Naive thymus-derived CD4-positive, alpha-beta T cell (primary cell): ENCODE results near the gene PHF14. TPM values are rescaled to one million over a fixed set of nuclear protein-coding genes. Genes with fewer than 3 reads are reported as not detected.

ENCODE experiments used
- ATAC-seq: fragments of 150-1000 bp; cut with Tn5 transposase; 2 replicates; pipeline ENCODE4 v1.10.0; 2021; ENCODE audit warnings: mild to moderate bottlenecking, moderate library complexity
- CTCF ChIA-PET: fragments of 350-600 bp; sonication (Branson Sonifier 250); formaldehyde crosslinking; loops from one replicate; lab custom pipeline; 2021; ENCODE audit warnings: antibody characterized with exemption; lab: Charles Lee
- POLR2A ChIA-PET: fragments of 350-600 bp; sonication (Branson Sonifier 250); formaldehyde crosslinking; loops from one replicate; lab custom pipeline; 2021; ENCODE audit warnings: antibody characterized with exemption, inconsistent platforms; lab: Charles Lee
- DNase-seq, 9 donors: peaks; one replicate each; pipeline versions ENCODE4 v3.0.0 to v3.0.0-alpha.2; 2020 to 2022; ENCODE audit warnings: mixed read lengths in 1 of 9
- H3K27ac ChIP-seq: one replicate; pipeline ENCODE4 v1.7.0; 2013; ENCODE audit warnings: mild to moderate bottlenecking, low read depth, low read length, moderate library complexity
- H3K27me3 ChIP-seq, 2 donors: one replicate each; pipeline ENCODE4 v1.7.0; 2013; ENCODE audit warnings: low read length in 2 of 2, mild to moderate bottlenecking in 2 of 2, moderate library complexity in 2 of 2; ENCODE audit not compliant: control insufficient read depth in 2 of 2, insufficient read depth in 2 of 2
- H3K36me3 ChIP-seq, 3 experiments: 1 replicate in 2 of 3; 2 replicates in 1 of 3; pipeline ENCODE4 v1.7.0; 2013; ENCODE audit warnings: low read length in 3 of 3, mild to moderate bottlenecking in 3 of 3, moderate library complexity in 1 of 3; ENCODE audit not compliant: insufficient read depth in 3 of 3, control insufficient read depth in 2 of 3
- H3K4me1 ChIP-seq, 2 donors: one replicate each; pipeline ENCODE4 v1.7.0; 2013; ENCODE audit warnings: low read length in 2 of 2, mild to moderate bottlenecking in 2 of 2, moderate library complexity in 1 of 2; ENCODE audit not compliant: control insufficient read depth in 2 of 2, insufficient read depth in 2 of 2
- H3K4me3 ChIP-seq: 2 replicates; pipeline ENCODE4 v1.7.0; 2013; ENCODE audit warnings: mild to moderate bottlenecking, low read length
- H3K9me3 ChIP-seq, 3 experiments: 1 replicate in 2 of 3; 2 replicates in 1 of 3; pipeline ENCODE4 v1.7.0; 2013; ENCODE audit warnings: low read length in 3 of 3; ENCODE audit not compliant: control insufficient read depth in 2 of 3
- H3K27ac Mint-ChIP-seq, 9 donors: one replicate each; pipeline ENCODE4 v1.8.0; 2020 to 2022; ENCODE audit warnings: mixed read lengths in 9 of 9, mild to moderate bottlenecking in 8 of 9, moderate library complexity in 5 of 9, inconsistent platforms in 2 of 9
- H3K27me3 Mint-ChIP-seq, 5 donors: one replicate each; pipeline ENCODE4 v1.8.0; 2021 to 2022; ENCODE audit warnings: mixed read lengths in 5 of 5, mild to moderate bottlenecking in 1 of 5
- H3K36me3 Mint-ChIP-seq, 5 donors: one replicate each; pipeline ENCODE4 v1.8.0; 2020 to 2022; ENCODE audit warnings: mixed read lengths in 5 of 5, mild to moderate bottlenecking in 3 of 5, inconsistent platforms in 1 of 5
- H3K4me1 Mint-ChIP-seq, 7 donors: one replicate each; pipeline ENCODE4 v1.8.0; 2020 to 2022; ENCODE audit warnings: mixed read lengths in 7 of 7, mild to moderate bottlenecking in 3 of 7, inconsistent platforms in 1 of 7
- H3K4me3 Mint-ChIP-seq, 10 donors: one replicate each; pipeline ENCODE4 v1.8.0; 2020 to 2022; ENCODE audit warnings: mild to moderate bottlenecking in 10 of 10, mixed read lengths in 10 of 10, moderate library complexity in 6 of 10, inconsistent platforms in 2 of 10
- H3K9me3 Mint-ChIP-seq, 11 donors: one replicate each; pipeline ENCODE4 v1.8.0; 2020 to 2022; ENCODE audit warnings: mixed read lengths in 11 of 11, mild to moderate bottlenecking in 4 of 11, inconsistent platforms in 1 of 11, moderate library complexity in 1 of 11
- intact Hi-C, 2 donors: fragments of 100-400 bp; cut with micrococcal nuclease; formaldehyde crosslinking; loops; one replicate each; pipeline ENCODE4 v1.15.1; 2023
- polyA plus RNA-seq, 2 donors: library from polyadenylated mRNA; unstranded; fragments of 300-500 nt; fragmentation: Illumina TruSeq; gene quantifications; one replicate each; pipeline ENCODE4 v1.2.3, GENCODE V29; 2021
- total RNA-seq, 6 experiments: library from RNA in 5 of 6; stranded (reverse) in 5 of 6; gene quantifications; 1 replicate in 5 of 6; 2 replicates in 1 of 6; pipeline ENCODE4 v1.2.3 and lab custom pipeline; 2021 to 2026

Gene PHF14
- total and polyA plus RNA-seq, 7 experiments from 2014 or later, result 9.6 to 41.3 (median 31.2) TPM

DNA sequence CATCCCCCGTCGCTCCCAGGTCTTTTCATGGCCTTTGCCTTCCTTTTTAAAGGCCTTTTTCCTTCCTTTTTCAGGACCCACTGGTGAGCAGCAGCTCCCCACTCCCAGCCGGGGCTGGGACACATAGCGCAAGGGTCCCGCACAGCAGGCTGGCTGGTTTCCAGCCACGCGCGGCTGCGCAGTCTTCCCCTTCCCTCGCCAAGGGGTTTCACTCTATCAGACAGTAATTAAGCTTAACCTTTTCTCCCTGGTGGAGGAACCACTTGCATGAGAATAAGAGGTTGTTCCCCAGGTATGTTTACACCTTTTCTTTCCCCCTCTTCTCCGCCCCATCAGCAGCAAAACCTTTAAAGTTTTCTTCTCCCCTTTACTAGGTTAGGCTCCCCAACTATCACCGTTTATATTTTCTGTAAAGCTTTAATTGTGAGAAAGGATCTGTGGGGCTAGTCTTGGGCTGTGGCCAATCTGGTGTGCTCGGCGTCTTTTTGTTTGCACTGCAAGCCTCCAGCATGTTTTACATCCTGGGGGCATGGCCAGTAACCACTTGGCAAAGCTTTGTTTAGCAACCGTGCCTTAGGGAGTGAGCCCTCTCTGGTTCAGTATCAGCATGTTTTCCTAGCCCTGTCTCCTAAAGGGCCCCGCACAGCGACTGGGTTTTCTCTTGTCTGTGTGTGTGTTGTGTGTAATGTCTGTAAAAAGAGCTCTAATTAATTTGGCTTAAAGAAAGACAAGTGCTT, 219.6 kb downstream of the PHF14 start:
- Mint-ChIP-seq H3K4me3 (peak overlapping the region in 1 of 10 donors; percentile 71), H3K27ac (no peak overlapping the region), H3K36me3 (peaks cover 0 to 2% (median 0%) of the 10 kb centered on the region in 5 donors), H3K4me1 (peaks cover 0 to 15% (median 0%) of the 10 kb centered on the region in 7 donors), H3K9me3 (no peaks in the 10 kb centered on the region), H3K27me3 (peaks cover 0 to 15% (median 5%) of the 10 kb centered on the region in 5 donors)
- H3K9me3 ChIP-seq, result no peaks in the 10 kb centered on the region
- no peak overlapping the region for H3K4me3 ChIP-seq
- intact Hi-C loops, result no loop called here
- ATAC-seq (no peak), DNase-seq (no peak)
- no peaks in the 10 kb centered on the region for H3K27me3 ChIP-seq
- ChIA-PET POLR2A (no interaction called here), CTCF (no interaction called here)
- no peak overlapping the region for H3K27ac ChIP-seq
- no peaks in the 10 kb centered on the region for H3K36me3 ChIP-seq
- H3K4me1 ChIP-seq, result no peaks in the 10 kb centered on the region

DNA sequence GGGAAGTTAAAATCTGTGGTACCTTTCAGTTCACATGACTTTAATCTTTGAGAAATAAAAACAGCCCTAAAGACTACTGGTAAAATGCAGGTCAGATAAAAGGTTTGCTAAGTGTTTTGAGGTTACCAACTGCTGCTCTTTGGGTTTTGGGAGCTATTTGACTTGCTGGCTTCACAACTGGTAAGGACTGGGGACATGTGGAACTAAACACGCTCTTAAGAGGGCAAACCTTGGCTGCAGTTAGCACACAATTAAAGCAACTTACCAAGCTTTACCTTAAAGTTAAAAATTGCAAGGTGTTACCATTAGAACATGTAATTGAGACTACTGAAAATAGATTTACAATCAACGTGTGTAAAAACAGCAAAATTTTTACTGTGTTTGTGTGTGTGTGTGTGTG, 220.2 kb downstream of the PHF14 start:
- peak overlapping the region in 1 of 10 donors; percentile 71 for H3K4me3 Mint-ChIP-seq
- Histone ChIP-seq H3K4me1 (no peaks in the 10 kb centered on the region), H3K9me3 (no peaks in the 10 kb centered on the region), H3K27me3 (no peaks in the 10 kb centered on the region), H3K27ac (no peak overlapping the region), H3K4me3 (no peak overlapping the region), H3K36me3 (no peaks in the 10 kb centered on the region)
- CTCF ChIA-PET, result no interaction called here
- intact Hi-C loops, result no loop called here
- POLR2A ChIA-PET, result no interaction called here
- ATAC-seq (no peak), DNase-seq (no peak)
- H3K4me1 Mint-ChIP-seq, result peaks cover 0 to 11% (median 0%) of the 10 kb centered on the region in 7 donors
- H3K9me3 Mint-ChIP-seq, result no peaks in the 10 kb centered on the region
- peaks cover 0 to 2% (median 0%) of the 10 kb centered on the region in 5 donors for H3K36me3 Mint-ChIP-seq
- H3K27me3 Mint-ChIP-seq, result peaks cover 0 to 15% (median 5%) of the 10 kb centered on the region in 5 donors
- peak overlapping the region in 1 of 9 donors; percentile 5 for H3K27ac Mint-ChIP-seq

DNA sequence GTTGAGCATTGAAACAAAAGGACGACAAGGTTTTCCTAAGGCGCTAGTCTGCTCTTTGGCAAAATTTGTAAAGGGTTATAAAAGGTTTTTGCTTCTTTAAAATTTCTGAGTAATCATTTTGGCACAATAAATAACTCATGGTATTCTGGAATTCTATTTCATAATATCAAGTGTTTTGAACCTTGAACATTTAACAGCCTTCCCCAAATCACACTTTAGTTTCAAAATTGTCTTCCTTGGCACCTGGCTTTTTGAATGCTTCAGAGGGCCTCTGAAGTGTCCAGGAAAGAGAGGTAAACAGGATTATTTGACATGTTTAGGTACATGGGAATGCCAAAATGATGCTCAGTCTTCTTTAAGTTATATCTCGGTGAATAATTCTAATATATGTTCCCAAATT, 220.8 kb downstream of the PHF14 start:
- Histone ChIP-seq H3K4me1 (no peaks in the 10 kb centered on the region), H3K27ac (no peak overlapping the region), H3K27me3 (no peaks in the 10 kb centered on the region), H3K9me3 (no peaks in the 10 kb centered on the region), H3K36me3 (no peaks in the 10 kb centered on the region), H3K4me3 (no peak overlapping the region)
- ATAC-seq, result no peak
- Mint-ChIP-seq H3K4me1 (peaks cover 0 to 11% (median 0%) of the 10 kb centered on the region in 7 donors), H3K9me3 (no peaks in the 10 kb centered on the region), H3K27me3 (peaks cover 0 to 15% (median 5%) of the 10 kb centered on the region in 5 donors), H3K36me3 (peaks cover 0 to 2% (median 0%) of the 10 kb centered on the region in 5 donors), H3K4me3 (no peak overlapping the region), H3K27ac (no peak overlapping the region)
- no peak for DNase-seq
- ChIA-PET CTCF (no interaction called here), POLR2A (no interaction called here)
- intact Hi-C loops, result no loop called here

DNA sequence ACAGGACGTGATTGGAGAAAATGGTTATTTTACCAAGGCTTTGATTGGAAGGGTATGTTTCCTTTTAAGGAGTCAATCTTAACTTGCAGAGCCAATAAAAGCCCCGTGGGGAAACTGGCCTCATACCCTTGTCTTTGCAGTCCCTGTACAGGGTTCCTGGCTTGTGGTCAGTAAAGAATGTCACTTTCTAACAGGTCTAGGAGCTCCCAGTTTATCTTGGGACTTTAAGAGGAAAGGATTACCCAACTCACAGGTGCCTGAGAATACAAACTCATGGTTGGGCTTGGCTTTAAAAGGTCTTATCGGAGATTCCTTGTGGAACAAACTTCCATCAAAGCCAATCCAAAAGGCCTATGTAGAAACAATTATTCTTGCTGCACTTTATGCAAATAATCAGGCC, 221.8 kb downstream of the PHF14 start:
- no peaks in the 10 kb centered on the region for H3K27me3 ChIP-seq
- CTCF ChIA-PET, result no interaction called here
- intact Hi-C loops, result no loop called here
- no peak overlapping the region for H3K4me3 ChIP-seq
- H3K4me1 Mint-ChIP-seq, result peaks cover 0 to 11% (median 0%) of the 10 kb centered on the region in 7 donors
- no peak overlapping the region for H3K4me3 Mint-ChIP-seq
- POLR2A ChIA-PET, result interaction anchor here (0.7 kb wide), 1 partner anchor 721 kb away, joined by 4 read pairs; no protein-coding TSS in a partner anchor
- H3K36me3 ChIP-seq, result no peaks in the 10 kb centered on the region
- H3K27me3 Mint-ChIP-seq, result peaks cover 0 to 15% (median 5%) of the 10 kb centered on the region in 5 donors
- H3K9me3 ChIP-seq, result no peaks in the 10 kb centered on the region
- no peaks in the 10 kb centered on the region for H3K4me1 ChIP-seq
- no peak overlapping the region for H3K27ac ChIP-seq
- no peak for ATAC-seq
- no peak for DNase-seq
- H3K27ac Mint-ChIP-seq, result no peak overlapping the region
- H3K9me3 Mint-ChIP-seq, result no peaks in the 10 kb centered on the region
- H3K36me3 Mint-ChIP-seq, result peaks cover 0 to 3% (median 0%) of the 10 kb centered on the region in 5 donors

DNA sequence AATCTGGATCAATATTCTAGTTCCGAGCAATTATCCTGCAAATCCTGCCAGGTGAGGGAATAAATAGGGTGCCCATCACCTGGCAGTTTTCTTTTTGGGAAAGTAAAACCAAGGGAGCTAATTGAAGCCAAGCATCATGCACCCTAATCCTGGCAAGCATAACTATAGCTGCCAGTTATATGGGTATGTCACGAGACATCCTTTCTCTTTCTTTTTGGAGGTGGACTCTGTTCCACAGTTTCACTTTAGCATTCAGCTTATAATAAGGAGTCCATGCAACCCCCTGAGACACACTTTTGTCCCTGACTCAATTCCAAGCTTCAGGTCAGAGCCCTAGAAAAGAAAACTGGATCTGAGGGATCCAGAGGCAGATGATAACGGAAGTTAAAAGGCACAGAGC, 222.5 kb downstream of the PHF14 start:
- Mint-ChIP-seq H3K4me1 (peaks cover 0 to 11% (median 0%) of the 10 kb centered on the region in 7 donors), H3K27ac (no peak overlapping the region), H3K9me3 (peaks cover 0 to 2% (median 0%) of the 10 kb centered on the region in 11 donors), H3K4me3 (no peak overlapping the region), H3K36me3 (peaks cover 0 to 3% (median 0%) of the 10 kb centered on the region in 5 donors), H3K27me3 (peaks cover 0 to 10% (median 5%) of the 10 kb centered on the region in 5 donors)
- H3K4me1 ChIP-seq, result no peaks in the 10 kb centered on the region
- H3K27ac ChIP-seq, result no peak overlapping the region
- H3K36me3 ChIP-seq, result no peaks in the 10 kb centered on the region
- no peaks in the 10 kb centered on the region for H3K27me3 ChIP-seq
- ChIA-PET POLR2A (interaction anchor here (0.7 kb wide), 1 partner anchor 720 kb away, joined by 4 read pairs; no protein-coding TSS in a partner anchor), CTCF (no interaction called here)
- ATAC-seq, result no peak
- no peak overlapping the region for H3K4me3 ChIP-seq
- no peaks in the 10 kb centered on the region for H3K9me3 ChIP-seq
- intact Hi-C loops, result no loop called here
- DNase-seq, result no peak

DNA sequence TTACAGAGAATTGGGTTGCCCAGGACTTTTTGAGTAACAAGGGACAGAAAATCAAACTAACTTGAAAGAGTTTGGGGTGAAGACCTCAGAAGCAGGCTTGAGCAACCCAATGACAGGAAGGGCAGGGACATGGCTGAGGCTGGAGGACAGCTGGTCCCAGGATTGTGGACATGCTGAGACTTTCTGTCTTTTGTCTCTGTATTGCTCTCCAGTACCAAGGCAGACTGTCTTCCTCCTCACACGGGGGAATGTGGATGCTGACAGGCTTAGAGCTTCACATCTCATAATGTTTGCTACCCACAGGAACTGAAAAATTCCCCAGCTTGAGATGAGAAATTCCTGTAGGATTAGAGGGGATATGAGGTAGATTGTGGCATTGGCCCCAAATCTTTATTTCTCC, 229.6 kb downstream of the PHF14 start:
- H3K9me3 ChIP-seq, result no peaks in the 10 kb centered on the region
- ATAC-seq (no peak), DNase-seq (no peak)
- H3K4me3 ChIP-seq, result no peak overlapping the region
- no peaks in the 10 kb centered on the region for H3K4me1 Mint-ChIP-seq
- no peak overlapping the region for H3K27ac ChIP-seq
- ChIA-PET POLR2A (no interaction called here), CTCF (no interaction called here)
- H3K4me3 Mint-ChIP-seq, result no peak overlapping the region
- peaks cover 0 to 5% (median 0%) of the 10 kb centered on the region in 11 donors for H3K9me3 Mint-ChIP-seq
- H3K27me3 ChIP-seq, result no peaks in the 10 kb centered on the region
- peaks cover 0 to 3% (median 0%) of the 10 kb centered on the region in 5 donors for H3K36me3 Mint-ChIP-seq
- no peaks in the 10 kb centered on the region for H3K4me1 ChIP-seq
- H3K27ac Mint-ChIP-seq, result no peak overlapping the region
- no peaks in the 10 kb centered on the region for H3K27me3 Mint-ChIP-seq
- intact Hi-C loops, result no loop called here
- no peaks in the 10 kb centered on the region for H3K36me3 ChIP-seq

DNA sequence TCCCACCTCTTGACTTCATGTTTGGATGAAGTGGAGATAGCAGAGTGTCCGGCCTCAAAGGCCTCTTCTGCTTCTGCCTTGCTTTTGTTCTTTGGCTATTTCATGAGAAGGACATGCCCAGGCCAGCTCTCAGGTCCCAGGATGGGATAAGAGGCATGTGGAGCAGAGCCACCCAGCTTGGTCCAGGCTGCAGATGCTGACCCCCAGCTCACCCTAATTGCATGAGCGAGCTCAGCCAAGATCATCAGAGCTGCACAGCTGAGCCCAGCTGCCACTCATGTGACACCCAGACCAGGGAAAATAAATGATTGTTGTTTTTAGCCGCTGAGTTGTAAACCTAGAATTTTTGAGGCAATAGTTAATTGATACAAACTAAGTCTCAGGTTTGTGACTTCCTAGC, 230.0 kb downstream of the PHF14 start:
- Histone ChIP-seq H3K27ac (no peak overlapping the region), H3K27me3 (no peaks in the 10 kb centered on the region), H3K9me3 (no peaks in the 10 kb centered on the region), H3K4me1 (no peaks in the 10 kb centered on the region), H3K4me3 (no peak overlapping the region), H3K36me3 (no peaks in the 10 kb centered on the region)
- peaks cover 0 to 3% (median 0%) of the 10 kb centered on the region in 5 donors for H3K36me3 Mint-ChIP-seq
- no peaks in the 10 kb centered on the region for H3K27me3 Mint-ChIP-seq
- DNase-seq (no peak), ATAC-seq (no peak)
- H3K27ac Mint-ChIP-seq, result no peak overlapping the region
- intact Hi-C loops, result no loop called here
- H3K4me3 Mint-ChIP-seq, result no peak overlapping the region
- peaks cover 0 to 5% (median 0%) of the 10 kb centered on the region in 11 donors for H3K9me3 Mint-ChIP-seq
- ChIA-PET POLR2A (no interaction called here), CTCF (no interaction called here)
- H3K4me1 Mint-ChIP-seq, result no peaks in the 10 kb centered on the region
